ENCODE measurements around the gene DAGLB.

GRCh38 chr7:6491194-6491593 is 43.4 kb upstream of the DAGLB start:
- TF ChIP-seq POLR2A (IDR thresholded peaks at IDR 0.05; ENCODE audit: low read length) (no peak), GATA1 (IDR thresholded peaks at IDR 0.05; ENCODE audit: low read depth, low read length) (no peak)

Measured in erythroblast (primary cell).